HG03378 (cell line): ENCODE data around the gene ACVR1.

Source experiments
- ATAC-seq: cut with Tn5 transposase; IDR thresholded peaks from one replicate; pipeline ENCODE4 v1.9.1; 2021; ENCODE audit warnings: mild to moderate bottlenecking, moderate library complexity; ENCODE audit not compliant: unreplicated experiment

Gene ACVR1

GRCh38 chr2:157800838-157801495 is 75.2 kb downstream of the ACVR1 start:
- no peak for ATAC-seq

- ATAC-seq: no peak
Measured at GRCh38 chr2:157793053-157793612, 83.0 kb downstream of the ACVR1 start.

- ATAC-seq: no peak
Measured at GRCh38 chr2:157792335-157793052, 83.6 kb downstream of the ACVR1 start.

- no peak for ATAC-seq
Measured at GRCh38 chr2:157790780-157791179, 85.3 kb downstream of the ACVR1 start.

- ATAC-seq: no peak
Measured at GRCh38 chr2:157789933-157790511, 86.1 kb downstream of the ACVR1 start.

- ATAC-seq: no peak
Measured at GRCh38 chr2:157789256-157789655, 86.9 kb downstream of the ACVR1 start.

GRCh38 chr2:157788201-157788600 is 87.9 kb downstream of the ACVR1 start:
- no peak for ATAC-seq

GRCh38 chr2:157787364-157787938 is 88.7 kb downstream of the ACVR1 start:
- no peak for ATAC-seq

- ATAC-seq: no peak
Measured at GRCh38 chr2:157786663-157787363, 89.3 kb downstream of the ACVR1 start.

- ATAC-seq: no peak
Measured at GRCh38 chr2:157785866-157786662, 90.1 kb downstream of the ACVR1 start.

GRCh38 chr2:157785200-157785599 is 90.9 kb downstream of the ACVR1 start:
- ATAC-seq: no peak

- ATAC-seq: no peak
Measured at GRCh38 chr2:157784823-157785175, 91.3 kb downstream of the ACVR1 start.

- no peak for ATAC-seq
Measured at GRCh38 chr2:157784169-157784822, 91.8 kb downstream of the ACVR1 start.

- no peak for ATAC-seq
Measured at GRCh38 chr2:157783245-157783644, 92.9 kb downstream of the ACVR1 start.

- no peak for ATAC-seq
Measured at GRCh38 chr2:157782057-157782845, 93.9 kb downstream of the ACVR1 start.

- ATAC-seq: no peak
Measured at GRCh38 chr2:157780211-157780610, 95.9 kb downstream of the ACVR1 start.

GRCh38 chr2:157779794-157780193 is 96.3 kb downstream of the ACVR1 start:
- ATAC-seq: no peak

GRCh38 chr2:157777427-157777826 is 98.7 kb downstream of the ACVR1 start:
- no peak for ATAC-seq

- no peak for ATAC-seq
Measured at GRCh38 chr2:157771234-157771633, 104.9 kb downstream of the ACVR1 start.
